ENCODE data around the gene ENDOU. TPM values are rescaled to one million over a fixed set of nuclear protein-coding genes. Genes with fewer than 3 reads are reported as not detected.

ENDOU gene
- total RNA-seq, 4 donors from 2014 or later = 0.32 TPM; not detected in 3

DNA sequence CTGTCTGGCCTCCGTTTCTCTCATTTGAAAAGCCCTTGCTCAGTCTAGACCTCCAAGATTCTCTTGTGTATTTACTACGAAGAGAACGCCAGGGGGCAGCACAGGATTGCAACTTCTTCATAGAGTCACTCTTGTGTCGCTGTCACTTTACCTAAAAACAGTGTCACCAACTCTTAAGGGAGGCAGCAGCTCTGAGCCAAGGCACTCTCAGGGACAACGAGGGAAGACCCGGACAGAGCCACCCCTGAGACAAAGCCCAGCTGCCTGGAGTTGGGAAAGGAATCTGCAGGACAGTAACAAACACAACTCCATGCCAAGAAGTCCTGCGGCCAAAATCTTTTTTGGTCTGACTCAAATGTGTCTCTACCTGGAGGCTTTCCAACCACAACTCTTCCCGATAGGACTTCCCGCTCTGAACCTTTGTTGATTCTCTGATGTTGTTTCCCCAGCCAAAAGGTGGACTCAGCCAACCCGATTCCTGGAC is 9.9 kb downstream of the ENDOU start:
- in situ Hi-C loops (cut with MboI; ENCODE audit: low pct_ligation_motif_present in 1 of 4, low pct_unique_long_range_greater_than_20kb in 1 of 4, low sequenced_read_pairs in 3 of 4) (loop anchor here in 2 of 4 donors (5.0 to 10.0 kb wide), 3 partner anchors 59 to 119 kb away; partner anchors contain the start of gene SLC48A1 (in 1 of the 2)), intact Hi-C loops (cut with DNase I; ENCODE audit: low total_unique reads) (loop anchor here (5.0 kb wide), 1 partner anchor 122 kb away; no protein-coding TSS in a partner anchor)
- Histone ChIP-seq H3K36me3 (no peaks in the 10 kb centered on the region), H3K27me3 (no peaks in the 10 kb centered on the region), H3K9me3 (no peaks in the 10 kb centered on the region), H3K27ac (peak overlapping the region; percentile 5 to 93 (median 88)), H3K4me1 (peaks cover 24 to 36% (median 26%) of the 10 kb centered on the region in 4 donors), H3K4me3 (no peak overlapping the region)
- DNase-seq = peak; percentile 84
- 0 to 18% methylated on average over 4 to 10 of the region's 10 CpGs for WGBS, 2 donors (ENCODE audit: low coverage in 1 of 2)
- TF ChIP-seq POLR2AphosphoS5 (IDR thresholded peaks at IDR 0.05) (peak in 2 of 3 donors; percentile 40 to 48), EP300 (IDR thresholded peaks at IDR 0.05; ENCODE audit: low read depth) (no peak), POLR2A (IDR thresholded peaks at IDR 0.05) (no peak)
- TF ChIP-seq, protein P1, sequence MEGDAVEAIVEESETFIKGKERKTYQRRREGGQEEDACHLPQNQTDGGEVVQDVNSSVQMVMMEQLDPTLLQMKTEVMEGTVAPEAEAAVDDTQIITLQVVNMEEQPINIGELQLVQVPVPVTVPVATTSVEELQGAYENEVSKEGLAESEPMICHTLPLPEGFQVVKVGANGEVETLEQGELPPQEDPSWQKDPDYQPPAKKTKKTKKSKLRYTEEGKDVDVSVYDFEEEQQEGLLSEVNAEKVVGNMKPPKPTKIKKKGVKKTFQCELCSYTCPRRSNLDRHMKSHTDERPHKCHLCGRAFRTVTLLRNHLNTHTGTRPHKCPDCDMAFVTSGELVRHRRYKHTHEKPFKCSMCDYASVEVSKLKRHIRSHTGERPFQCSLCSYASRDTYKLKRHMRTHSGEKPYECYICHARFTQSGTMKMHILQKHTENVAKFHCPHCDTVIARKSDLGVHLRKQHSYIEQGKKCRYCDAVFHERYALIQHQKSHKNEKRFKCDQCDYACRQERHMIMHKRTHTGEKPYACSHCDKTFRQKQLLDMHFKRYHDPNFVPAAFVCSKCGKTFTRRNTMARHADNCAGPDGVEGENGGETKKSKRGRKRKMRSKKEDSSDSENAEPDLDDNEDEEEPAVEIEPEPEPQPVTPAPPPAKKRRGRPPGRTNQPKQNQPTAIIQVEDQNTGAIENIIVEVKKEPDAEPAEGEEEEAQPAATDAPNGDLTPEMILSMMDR (IDR thresholded peaks at IDR 0.05) = peak; percentile 72 to 84 (median 77)

DNA sequence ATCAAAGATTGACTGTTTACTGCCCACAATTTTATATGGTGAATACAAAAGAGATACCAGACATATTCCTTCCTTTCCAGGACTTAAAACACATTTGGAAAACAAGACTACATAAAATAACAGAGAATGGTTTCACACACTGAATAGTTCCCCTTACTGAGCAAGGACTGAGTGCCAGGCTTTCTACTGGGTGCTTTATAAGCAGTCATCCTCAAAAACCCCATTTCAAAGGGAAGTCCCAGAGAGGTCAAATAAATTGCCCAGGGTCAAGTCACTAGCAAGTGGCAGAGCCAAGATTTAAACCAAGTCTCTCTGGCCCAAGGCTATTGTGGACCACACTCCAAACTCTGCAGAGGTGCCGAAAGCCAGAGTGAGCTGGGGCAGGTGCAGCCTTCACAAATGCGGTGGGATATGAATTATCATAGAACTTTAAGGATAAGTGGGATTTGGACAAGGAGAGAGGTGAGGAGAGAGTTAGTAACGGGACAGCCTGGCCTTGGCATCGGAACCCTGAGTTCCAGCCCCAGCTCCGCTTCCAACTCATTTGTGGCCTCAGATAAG is 10.4 kb downstream of the ENDOU start:
- WGBS, 2 donors (ENCODE audit: low coverage in 1 of 2) = 33% methylated on average over 5 of the region's 5 CpGs; no CpG with 5 or more reads in 1 of the 2 donors
- no peak overlapping the region for H3K4me3 ChIP-seq
- no peak for DNase-seq
- TF ChIP-seq POLR2AphosphoS5 (IDR thresholded peaks at IDR 0.05) (no peak), POLR2A (IDR thresholded peaks at IDR 0.05) (no peak)
- TF ChIP-seq, protein P1 (IDR thresholded peaks at IDR 0.05) = no peak
- intact Hi-C loops (cut with DNase I; ENCODE audit: low total_unique reads) (loop anchor here (5.0 kb wide), 2 partner anchors 62 to 122 kb away; no protein-coding TSS in a partner anchor), in situ Hi-C loops (cut with MboI; ENCODE audit: low pct_ligation_motif_present in 1 of 4, low pct_unique_long_range_greater_than_20kb in 1 of 4, low sequenced_read_pairs in 3 of 4) (loop anchor here in 2 of 4 donors (5.0 to 10.0 kb wide), 4 partner anchors 60 to 122 kb away; partner anchors contain the start of gene SLC48A1 (in 1 of the 2))
- H3K4me1 ChIP-seq = peaks cover 24 to 36% (median 26%) of the 10 kb centered on the region in 4 donors
- H3K9me3 ChIP-seq = no peaks in the 10 kb centered on the region
- peak overlapping the region in 3 of 4 donors; percentile 88 to 93 (median 89) for H3K27ac ChIP-seq
- no peaks in the 10 kb centered on the region for H3K36me3 ChIP-seq
- no peaks in the 10 kb centered on the region for H3K27me3 ChIP-seq

DNA sequence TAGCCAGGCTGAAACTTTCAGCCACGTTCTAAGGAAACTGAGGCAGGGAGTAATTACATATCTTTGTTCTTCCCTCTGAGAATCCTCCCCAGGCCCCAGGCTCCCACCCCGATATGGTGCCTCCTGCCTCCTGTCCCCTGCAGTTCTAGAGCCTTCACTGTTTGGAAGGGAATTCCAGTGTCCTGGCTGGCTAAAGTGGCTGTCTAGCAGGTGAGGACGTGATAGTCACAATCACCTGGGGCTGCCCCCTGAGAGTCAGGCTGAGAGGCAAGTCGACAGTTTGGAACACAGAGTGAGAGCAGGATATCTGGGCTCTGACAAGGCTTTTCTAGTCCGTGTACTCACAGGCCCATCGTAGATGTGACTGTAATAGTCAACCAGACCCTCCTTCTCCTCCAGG is 13.1 kb downstream of the ENDOU start:
- intact Hi-C loops (cut with DNase I; ENCODE audit: low total_unique reads) (loop anchor here (5.0 kb wide), 1 partner anchor 65 kb away; no protein-coding TSS in a partner anchor), in situ Hi-C loops (cut with MboI; ENCODE audit: low pct_ligation_motif_present in 1 of 4, low pct_unique_long_range_greater_than_20kb in 1 of 4, low sequenced_read_pairs in 3 of 4) (loop anchor here in 2 of 4 donors (5.0 to 10.0 kb wide), 3 partner anchors 63 to 125 kb away; partner anchors contain the start of gene SLC48A1 (in 1 of the 2))
- Histone ChIP-seq H3K4me1 (peaks cover 14 to 34% (median 18%) of the 10 kb centered on the region in 4 donors), H3K36me3 (no peaks in the 10 kb centered on the region), H3K9me3 (no peaks in the 10 kb centered on the region), H3K27me3 (no peaks in the 10 kb centered on the region), H3K4me3 (no peak overlapping the region), H3K27ac (no peak overlapping the region)
- WGBS, 2 donors (ENCODE audit: low coverage in 1 of 2) = 93 to 96% methylated on average over 3 to 6 of the region's 6 CpGs
- no peak for TF ChIP-seq EP300 (IDR thresholded peaks at IDR 0.05; ENCODE audit: low read depth)
- no peak for TF ChIP-seq POLR2A (IDR thresholded peaks at IDR 0.05)
- no peak for TF ChIP-seq POLR2AphosphoS5 (IDR thresholded peaks at IDR 0.05)
- TF ChIP-seq, protein P1 (IDR thresholded peaks at IDR 0.05) = no peak
- DNase-seq = no peak

DNA sequence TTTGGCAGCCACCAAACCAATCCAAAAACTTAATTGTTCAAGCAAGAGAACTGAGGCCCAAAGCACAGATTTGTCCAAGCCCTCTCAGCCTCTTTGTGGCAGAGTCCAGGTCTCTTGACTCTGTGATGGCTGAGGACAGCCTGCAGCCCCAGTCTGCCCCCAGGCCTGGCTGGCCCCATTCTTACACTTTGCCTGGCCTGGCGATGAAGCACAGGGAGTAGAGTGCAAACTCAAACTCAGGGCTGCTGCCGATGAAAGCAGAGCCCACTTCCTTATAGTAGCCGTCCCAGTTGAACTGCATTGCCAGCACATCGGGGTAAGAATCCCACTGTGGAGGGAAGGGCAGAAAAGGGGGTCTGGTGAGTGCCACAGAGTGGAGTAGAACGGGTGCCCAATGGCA is 13.8 kb downstream of the ENDOU start:
- intact Hi-C loops (cut with DNase I; ENCODE audit: low total_unique reads) (loop anchor here (5.0 kb wide), 1 partner anchor 66 kb away; no protein-coding TSS in a partner anchor), in situ Hi-C loops (cut with MboI; ENCODE audit: low pct_ligation_motif_present in 1 of 4, low pct_unique_long_range_greater_than_20kb in 1 of 4, low sequenced_read_pairs in 3 of 4) (loop anchor here in 2 of 4 donors (5.0 to 10.0 kb wide), 3 partner anchors 63 to 126 kb away; partner anchors contain the start of gene SLC48A1 (in 1 of the 2))
- no peaks in the 10 kb centered on the region for H3K9me3 ChIP-seq
- H3K27me3 ChIP-seq = no peaks in the 10 kb centered on the region
- H3K36me3 ChIP-seq = no peaks in the 10 kb centered on the region
- 87 to 91% methylated on average over 3 to 5 of the region's 5 CpGs for WGBS, 2 donors (ENCODE audit: low coverage in 1 of 2)
- TF ChIP-seq EP300 (IDR thresholded peaks at IDR 0.05; ENCODE audit: low read depth) (no peak), POLR2AphosphoS5 (IDR thresholded peaks at IDR 0.05) (no peak), POLR2A (IDR thresholded peaks at IDR 0.05) (no peak)
- TF ChIP-seq, protein P1 (IDR thresholded peaks at IDR 0.05) = no peak
- H3K27ac ChIP-seq = no peak overlapping the region
- DNase-seq = no peak
- H3K4me1 ChIP-seq = peaks cover 11 to 34% (median 19%) of the 10 kb centered on the region in 4 donors
- H3K4me3 ChIP-seq = no peak overlapping the region
